ENCODE data around the gene ZNF580.
A peak's percentile ranks its signal among the peaks of the same experiment; 100 is the strongest.

Gene ZNF580

GRCh38 chr19:55640577-55641425 is at the start of gene ZNF580:
Gene ZNF580 (plus strand): TSS chr19:55641002. CDS start chr19:55642509, 1,507 bp downstream.
- no peak for TF ChIP-seq CTCF (IDR thresholded peaks at IDR 0.05; ENCODE audit: borderline replicate concordance, control extremely low read depth, extremely low read depth, insufficient read depth, missing control alignments)
- peak; percentile 82 for DNase-seq (ENCODE audit: low spot score)
- in situ Hi-C loops (cut with MboI; ENCODE audit: low sequenced_read_pairs, unreplicated experiment): no loop called here

GRCh38 chr19:55591555-55591954 is 49.2 kb upstream of the ZNF580 start:
- DNase-seq (ENCODE audit: low spot score): no peak
- no peak for TF ChIP-seq CTCF (IDR thresholded peaks at IDR 0.05; ENCODE audit: borderline replicate concordance, control extremely low read depth, extremely low read depth, insufficient read depth, missing control alignments)
- in situ Hi-C loops (cut with MboI; ENCODE audit: low sequenced_read_pairs, unreplicated experiment): no loop called here

GRCh38 chr19:55592391-55593090 is 48.3 kb upstream of the ZNF580 start:
- DNase-seq (ENCODE audit: low spot score): no peak
- in situ Hi-C loops (cut with MboI; ENCODE audit: low sequenced_read_pairs, unreplicated experiment): no loop called here
- TF ChIP-seq CTCF (IDR thresholded peaks at IDR 0.05; ENCODE audit: borderline replicate concordance, control extremely low read depth, extremely low read depth, insufficient read depth, missing control alignments): no peak

- no peak for TF ChIP-seq CTCF (IDR thresholded peaks at IDR 0.05; ENCODE audit: borderline replicate concordance, control extremely low read depth, extremely low read depth, insufficient read depth, missing control alignments)
- DNase-seq (ENCODE audit: low spot score): no peak
- in situ Hi-C loops (cut with MboI; ENCODE audit: low sequenced_read_pairs, unreplicated experiment): no loop called here
Measured at GRCh38 chr19:55593096-55593772, 47.6 kb upstream of the ZNF580 start.

GRCh38 chr19:55594996-55595545 is 45.7 kb upstream of the ZNF580 start:
- no peak for TF ChIP-seq CTCF (IDR thresholded peaks at IDR 0.05; ENCODE audit: borderline replicate concordance, control extremely low read depth, extremely low read depth, insufficient read depth, missing control alignments)
- no peak for DNase-seq (ENCODE audit: low spot score)
- in situ Hi-C loops (cut with MboI; ENCODE audit: low sequenced_read_pairs, unreplicated experiment): no loop called here

- in situ Hi-C loops (cut with MboI; ENCODE audit: low sequenced_read_pairs, unreplicated experiment): no loop called here
- no peak for DNase-seq (ENCODE audit: low spot score)
Measured at GRCh38 chr19:55596304-55596703, 44.5 kb upstream of the ZNF580 start.

More at GRCh38 chr19:55596304-55596703, 44.5 kb upstream of the ZNF580 start:
- no peak for TF ChIP-seq CTCF (IDR thresholded peaks at IDR 0.05; ENCODE audit: borderline replicate concordance, control extremely low read depth, extremely low read depth, insufficient read depth, missing control alignments)

Data from GM13976 (cell line).